Stimulated activated CD4-positive, alpha-beta T cell treated with anti-CD3 and anti-CD28 coated beads, Interleukin-2, amount 100 ng/mL, for 4 hours (primary cell): ENCODE results near the gene CATSPERB.
"Not testable (repeated sequence)": the region's sequence is repeated elsewhere in the genome, so short reads cannot be mapped to it uniquely, and the experiment has no call there.

Experiments used
- DNase-seq: peaks from one replicate; pipeline ENCODE4 v3.0.0-alpha.2; 2020; ENCODE audit warnings: low read depth

CATSPERB gene

DNA sequence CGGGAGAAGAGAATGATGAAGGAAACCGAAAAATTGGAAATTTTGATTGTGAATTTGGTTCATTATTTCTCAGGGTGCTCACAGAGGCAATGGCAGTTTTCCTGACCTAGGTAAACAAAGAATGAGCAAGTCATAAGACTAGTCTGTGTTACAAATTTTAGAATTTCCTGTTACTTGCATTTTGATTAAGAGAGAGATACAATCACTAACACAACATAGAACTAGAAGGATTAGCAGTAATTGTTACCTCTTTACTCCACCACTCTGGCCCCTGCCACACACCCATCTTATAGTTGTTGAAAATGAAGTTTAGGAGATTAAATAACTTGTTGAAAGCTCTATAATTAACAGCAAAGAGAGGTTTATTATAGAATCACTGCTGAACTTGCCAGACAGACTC, 62.0 kb downstream of the CATSPERB start:
- no peak for DNase-seq

DNA sequence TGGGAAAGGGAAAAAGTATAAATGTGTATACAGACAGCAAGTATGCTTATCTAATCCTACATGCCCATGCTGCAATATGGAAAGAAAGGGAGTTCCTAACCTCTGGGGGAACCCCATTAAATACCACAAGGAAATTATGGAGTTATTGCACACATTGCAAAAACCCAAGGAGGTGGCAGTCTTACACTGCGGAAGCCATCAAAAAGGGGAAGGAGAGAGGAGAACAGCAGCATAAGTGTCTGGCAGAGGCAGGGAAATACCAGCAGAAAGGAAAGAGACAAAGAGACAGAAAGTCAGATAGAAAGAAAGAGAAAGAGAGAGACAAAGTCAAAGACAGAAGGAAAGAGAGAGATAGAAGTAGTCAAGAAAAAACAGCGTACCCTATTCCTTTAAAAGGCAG, 64.8 kb downstream of the CATSPERB start:
- not testable (repeated sequence) for DNase-seq

DNA sequence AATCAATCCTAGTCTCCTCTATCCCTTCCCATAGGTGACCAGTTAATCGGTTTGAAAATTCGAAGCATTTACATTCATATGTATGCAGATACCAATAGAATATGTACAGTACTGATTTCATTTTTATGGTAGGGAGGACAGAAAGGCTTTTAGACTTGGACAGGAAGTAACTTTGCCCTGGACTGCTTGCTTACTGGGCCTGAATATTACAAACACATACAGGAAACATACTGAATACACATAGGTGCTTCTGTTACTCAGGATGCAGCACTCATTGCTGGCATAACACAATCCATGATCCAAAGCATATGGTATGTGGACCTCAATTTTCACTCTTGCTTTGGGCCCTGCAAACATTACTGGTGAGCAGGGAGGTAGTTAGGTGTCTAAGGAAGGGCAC, 71.1 kb downstream of the CATSPERB start:
- DNase-seq: no peak

DNA sequence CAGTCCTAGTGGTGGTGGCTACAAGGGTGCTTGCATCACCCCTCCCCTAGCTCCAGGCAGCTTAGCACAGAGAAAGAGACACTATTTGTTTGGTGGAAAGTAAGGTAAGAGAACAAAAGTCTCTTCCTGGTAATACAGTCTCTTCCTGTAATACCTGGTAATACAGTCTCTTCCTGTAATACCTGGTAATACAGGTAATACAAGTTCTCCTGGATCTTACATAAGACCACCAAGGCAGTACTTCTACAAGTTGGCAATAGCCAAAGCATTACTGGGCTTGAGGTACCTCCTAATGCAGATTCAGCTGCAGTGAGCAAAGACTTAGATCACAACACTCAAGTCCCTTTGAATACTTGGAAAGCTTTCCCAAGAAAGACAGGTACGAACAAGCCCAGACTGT, 77.0 kb downstream of the CATSPERB start:
- no peak for DNase-seq

DNA sequence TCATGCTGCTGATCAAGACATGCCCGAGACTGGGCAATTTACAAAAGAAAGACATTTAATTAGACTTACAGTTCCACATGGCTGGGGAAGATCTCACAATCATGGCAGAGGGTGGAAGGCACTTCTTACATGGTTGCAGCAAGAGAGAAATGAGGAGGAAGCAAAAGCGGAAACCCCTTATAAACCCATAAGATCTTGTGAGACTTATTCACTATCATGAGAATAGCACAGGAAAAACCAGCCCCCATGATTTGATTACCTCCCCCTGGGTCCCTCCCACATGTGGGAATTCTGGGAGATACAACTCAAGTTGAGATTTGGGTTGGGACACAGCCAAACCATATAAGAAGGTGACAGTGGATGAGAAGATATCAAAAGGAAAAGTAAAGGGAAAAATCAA, 78.4 kb downstream of the CATSPERB start:
- no peak for DNase-seq

DNA sequence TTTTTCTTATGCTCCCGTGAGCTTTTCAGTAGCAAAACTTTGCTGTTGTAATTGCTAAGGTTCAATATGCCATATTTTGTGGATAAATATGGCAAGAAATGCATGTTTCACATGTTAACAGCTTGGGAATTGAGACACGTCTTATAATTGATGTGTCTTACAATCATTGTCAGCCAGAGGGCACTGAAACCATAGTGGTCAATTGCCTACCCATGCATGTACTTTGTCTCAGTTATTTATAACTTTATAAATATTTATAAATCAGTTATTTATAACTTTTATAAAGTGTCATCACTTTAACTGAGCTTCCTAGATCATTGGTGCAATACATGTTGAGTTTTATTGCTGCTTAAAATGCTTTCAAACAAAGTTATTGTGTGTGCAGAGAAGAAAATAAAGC, 82.0 kb downstream of the CATSPERB start:
- no peak for DNase-seq

DNA sequence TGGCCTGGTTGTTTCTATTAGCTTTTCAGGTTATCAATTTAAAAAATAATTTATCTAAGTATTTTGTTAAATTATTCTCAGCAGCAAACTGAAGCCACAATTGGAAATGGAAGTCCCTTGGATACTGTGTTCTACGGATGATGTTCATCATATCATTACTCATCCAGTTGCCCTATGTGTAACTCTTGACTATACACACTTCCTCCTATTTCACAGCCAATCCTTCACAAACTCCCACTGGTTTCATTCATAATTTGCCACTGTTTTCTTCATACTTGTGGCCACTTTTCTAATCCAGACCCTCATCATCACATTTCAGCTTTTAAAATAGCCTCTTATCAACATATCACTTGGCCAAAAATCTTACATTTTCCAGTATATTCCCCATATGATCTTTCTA, 84.0 kb downstream of the CATSPERB start:
- no peak for DNase-seq

DNA sequence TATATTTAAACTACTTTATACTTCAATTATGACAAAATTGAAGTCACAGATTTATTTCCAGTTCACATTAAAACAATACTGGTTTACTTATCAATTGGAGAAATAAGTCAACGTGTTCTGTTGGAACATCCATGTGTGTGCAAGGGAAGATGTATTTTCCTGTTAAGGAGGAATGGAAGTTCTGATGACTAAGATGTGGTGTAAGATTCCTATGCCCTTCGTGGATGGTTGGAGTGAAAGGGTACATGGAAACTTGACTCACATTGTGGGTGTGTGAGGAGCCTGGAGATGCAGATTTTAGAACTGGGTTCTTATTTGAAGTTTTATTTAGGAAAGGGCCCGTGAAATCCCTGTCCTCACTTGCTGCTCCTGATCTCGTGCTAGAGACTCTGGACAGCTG, 95.3 kb downstream of the CATSPERB start:
- no peak for DNase-seq

DNA sequence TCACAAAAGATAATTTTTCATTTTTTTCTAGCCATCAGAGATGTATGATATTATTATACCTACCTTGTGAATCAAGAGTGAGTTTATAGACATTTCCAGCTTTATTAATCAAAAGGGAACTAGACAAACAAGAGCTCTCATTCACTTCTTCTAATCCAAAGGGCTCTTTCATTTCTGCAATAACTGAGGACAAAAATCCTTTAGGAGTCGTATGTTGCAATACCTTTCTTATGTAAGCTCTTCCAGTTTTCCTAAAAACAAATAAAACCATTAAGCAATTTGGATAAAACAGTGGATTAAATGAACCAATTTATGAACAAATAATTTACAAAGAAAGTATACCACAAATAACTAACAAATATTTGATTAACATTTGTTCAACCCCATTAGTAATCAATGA, 107.1 kb downstream of the CATSPERB start:
- no peak for DNase-seq

DNA sequence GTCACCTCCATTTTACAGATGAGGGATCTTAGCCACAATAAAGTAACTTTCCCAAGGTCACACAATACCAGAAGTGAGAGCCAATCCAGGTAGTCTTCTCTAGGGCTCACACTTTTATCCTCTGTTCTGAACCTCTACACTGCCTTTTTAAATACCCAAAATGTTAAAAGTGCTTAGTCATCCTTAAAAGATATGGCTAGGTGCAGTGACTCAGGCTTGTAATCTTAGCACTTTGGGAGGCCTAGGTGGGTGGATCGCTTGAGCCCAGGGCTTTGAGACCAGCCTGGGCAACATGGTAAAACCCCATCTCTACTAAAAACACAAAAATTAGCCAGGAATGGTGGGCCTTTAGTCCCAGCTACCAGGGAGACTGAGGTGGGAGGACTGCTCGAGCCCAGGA, 117.7 kb downstream of the CATSPERB start:
- DNase-seq: no peak

DNA sequence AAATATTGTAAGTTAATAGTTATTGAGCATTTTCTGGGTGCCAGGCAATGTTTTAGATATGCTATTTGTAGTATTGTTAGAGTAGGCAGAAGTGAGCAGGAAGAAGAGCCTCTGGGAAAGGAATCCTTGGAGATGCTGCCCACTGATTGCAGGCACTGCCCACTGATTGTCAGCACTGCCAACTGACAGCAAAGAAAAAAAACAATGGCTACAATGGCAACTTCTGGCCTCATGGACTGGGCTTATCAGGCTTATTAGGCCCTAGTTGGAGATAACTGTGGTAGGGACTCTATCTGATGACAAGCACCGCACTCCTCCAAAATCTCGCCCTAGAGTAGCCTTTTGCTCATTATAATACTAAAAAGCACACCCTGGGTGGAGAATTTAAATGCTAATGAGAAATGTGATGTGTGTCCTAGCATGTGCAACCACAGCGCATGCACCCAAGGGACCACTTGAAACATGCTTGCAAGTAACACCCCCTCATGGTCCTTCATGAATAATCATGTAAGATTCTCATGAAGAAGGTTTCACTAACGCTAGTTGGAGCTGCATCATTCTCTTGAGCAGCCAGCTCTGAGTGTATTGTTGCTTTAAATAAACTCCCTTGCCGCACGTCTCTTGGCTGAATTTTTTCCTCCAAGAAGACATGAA, 118.3 kb downstream of the CATSPERB start:
- DNase-seq: no peak

DNA sequence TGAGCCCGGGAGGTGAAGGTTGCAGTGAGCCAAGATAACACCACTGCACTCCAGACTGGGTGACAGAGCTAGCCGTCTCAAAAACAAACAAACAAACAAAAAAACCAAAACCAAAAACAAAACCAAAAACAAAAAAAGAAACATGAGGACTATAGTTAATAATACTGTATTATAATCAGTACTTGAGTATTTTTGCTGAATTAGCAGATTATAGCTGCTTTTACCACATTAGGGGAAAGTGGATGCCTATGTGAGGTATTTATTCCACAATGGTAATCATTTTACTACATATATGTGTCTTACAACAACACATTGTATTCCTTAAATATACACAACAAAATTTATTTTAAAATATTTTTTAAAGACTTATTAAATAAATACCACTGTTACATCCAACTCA, 120.4 kb downstream of the CATSPERB start:
- no peak for DNase-seq

DNA sequence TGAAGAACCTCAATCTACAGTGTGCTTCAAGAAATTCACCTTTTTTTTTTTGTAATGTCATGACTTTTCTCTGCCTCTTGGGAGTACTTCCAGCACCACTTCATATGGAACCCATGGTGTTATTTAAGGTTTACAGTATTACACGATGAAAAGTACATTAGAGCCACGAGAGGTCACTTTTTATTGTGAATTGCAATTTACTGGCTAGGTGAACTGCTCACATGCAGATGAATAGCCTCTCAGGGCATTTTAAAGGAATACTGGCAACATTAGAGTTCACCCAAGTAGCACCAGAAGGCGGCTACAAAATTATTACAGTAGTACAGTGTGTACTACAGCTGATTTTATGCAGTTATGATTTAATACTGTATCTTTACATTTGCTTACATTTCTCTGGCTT, 122.7 kb downstream of the CATSPERB start:
- DNase-seq: no peak

DNA sequence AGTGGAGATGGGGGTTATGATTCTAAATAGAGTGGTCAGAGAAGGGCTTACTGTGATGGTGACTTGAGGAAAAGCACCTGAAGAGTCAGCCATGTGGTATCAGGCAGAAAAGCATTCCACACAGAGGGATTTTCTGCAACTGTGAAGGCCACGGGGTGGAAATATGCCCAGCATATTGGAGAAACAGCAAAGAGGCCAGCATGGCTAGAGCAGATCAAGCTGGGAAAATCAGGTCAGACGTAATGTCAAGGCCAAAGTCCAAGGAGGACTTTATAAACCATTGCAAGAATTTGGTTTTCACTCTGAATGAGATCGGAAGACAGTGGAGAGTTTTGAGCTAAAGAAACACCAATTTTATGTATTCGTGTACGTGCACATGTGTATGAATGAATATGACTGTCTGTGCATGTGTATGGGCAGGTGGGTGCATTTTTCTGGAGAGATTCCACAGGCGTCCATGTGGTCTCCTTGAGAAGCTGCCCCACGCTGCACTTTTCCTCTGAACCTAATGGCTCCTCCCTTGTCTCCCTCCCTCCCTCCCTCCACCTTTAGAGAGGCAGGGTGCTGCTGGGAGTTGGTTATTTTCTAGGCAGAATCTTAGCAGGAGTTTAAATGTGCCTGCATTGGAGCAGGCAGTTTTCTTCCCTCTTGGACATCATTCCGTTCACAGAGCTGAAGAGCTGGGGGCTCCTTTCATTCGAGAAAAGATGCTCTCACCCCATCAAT, 124.4 kb downstream of the CATSPERB start:
- DNase-seq: no peak

DNA sequence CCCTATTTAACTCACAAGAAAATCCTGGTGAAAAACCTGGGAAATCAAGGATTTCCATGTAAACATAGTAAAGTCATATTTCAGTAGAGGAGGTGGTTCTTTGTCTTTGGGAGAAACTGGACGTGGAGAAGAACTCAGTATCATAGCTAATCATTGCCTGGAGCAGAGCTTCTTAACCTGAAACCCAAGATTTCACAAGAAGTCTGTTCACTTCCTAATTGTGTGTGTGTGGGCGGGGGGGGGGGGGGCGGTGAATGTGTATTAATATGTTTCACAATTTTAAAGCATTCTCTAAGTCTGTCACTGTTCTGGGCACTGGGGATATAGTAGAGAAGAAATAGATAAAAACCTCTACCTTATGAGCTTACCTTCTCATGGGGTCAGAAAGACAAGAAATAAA, 125.0 kb downstream of the CATSPERB start:
- DNase-seq: no peak

DNA sequence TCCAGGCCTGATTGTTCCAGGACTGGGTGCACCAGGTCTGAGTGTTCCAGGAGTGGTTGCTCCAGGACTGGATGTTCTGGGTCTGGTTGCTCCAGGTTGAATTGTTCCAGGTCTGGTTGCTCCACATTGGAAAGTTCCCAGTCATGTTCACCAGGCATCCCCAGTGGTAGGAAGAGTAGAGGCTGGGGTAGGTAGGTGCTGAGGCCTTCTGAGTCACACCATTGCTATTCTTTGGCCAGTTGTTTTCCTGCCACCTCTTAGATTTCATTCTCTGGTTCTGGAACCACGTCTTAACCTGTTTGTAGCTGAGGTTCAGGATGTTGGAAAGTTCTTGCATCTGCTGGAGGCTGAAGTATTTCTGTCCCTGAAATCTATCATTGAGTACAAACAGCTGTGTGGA, 127.3 kb downstream of the CATSPERB start:
- DNase-seq: not testable (repeated sequence)

DNA sequence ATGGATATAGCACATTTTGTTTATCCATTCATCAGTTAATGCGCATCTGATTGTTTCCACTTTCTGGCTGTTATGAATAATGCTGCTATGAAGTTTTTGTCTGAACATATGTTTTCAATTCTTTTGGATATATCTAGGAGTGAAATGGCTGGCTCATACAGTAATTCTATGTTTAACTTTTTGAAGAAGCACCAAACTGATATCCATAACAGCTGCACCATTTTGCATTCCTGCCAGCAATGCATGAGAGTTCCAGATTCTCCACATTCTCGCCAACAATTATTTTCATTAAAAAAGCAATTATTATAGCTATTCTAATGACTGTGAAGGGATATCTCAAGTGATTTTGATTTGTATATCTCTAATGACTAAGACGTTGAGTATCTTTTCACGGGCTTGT, 131.9 kb downstream of the CATSPERB start:
- DNase-seq: no peak

DNA sequence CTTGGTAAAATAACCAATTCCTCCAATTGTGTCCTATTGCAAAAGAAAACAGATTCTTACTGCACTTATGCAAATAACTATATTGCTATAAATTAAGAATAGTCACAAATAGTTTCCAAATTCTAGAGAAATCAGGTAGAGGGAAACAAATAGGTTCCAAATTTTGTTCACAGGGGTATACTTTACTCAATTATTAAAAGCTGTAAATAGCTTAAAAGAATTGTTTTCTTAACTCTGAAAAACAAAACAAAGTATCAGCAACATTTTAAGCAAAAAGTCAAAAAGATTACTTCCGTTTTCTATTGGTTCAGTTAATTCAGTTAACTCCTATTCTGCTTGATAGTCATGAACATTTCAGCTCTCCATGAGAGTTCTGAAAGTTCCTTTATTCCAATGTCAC, 136.2 kb downstream of the CATSPERB start:
- no peak for DNase-seq

DNA sequence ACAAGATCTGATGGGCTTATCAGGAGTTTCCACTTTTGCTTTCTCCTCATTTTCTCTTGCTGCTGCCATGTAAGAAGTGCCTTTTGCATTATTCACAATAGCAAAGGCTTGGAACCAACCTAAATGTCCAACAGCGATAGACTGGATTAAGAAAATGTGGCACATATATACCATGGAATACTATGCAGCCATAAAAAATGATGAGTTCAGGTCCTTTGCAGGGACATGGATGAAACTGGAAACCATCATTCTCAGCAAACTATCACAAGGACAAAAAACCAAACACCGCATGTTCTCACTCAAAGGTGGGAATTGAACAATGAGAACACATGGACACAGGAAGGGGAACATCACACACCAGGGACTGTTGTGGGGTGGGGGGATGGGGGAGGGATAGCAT, 137.9 kb downstream of the CATSPERB start:
- DNase-seq: not testable (repeated sequence)

DNA sequence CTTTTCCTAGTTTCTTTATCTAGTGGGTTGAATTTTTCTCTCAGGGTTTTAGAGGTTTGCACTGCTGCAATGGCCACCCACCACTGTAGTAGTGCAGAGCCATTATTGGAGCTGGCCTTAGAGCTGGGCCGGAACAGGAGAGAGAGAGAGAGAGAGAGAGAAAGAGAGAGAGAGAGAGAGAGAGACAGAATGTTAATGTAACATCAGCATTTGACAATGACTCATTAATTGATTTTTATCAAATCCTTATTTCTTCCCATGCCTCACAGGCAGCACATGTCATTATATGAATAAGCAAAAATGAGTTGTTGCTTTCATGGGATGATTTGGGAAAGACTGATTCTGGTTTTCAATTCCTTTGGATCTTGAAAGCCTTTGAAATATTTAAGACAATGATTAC, 145.5 kb downstream of the CATSPERB start:
- no peak for DNase-seq

DNA sequence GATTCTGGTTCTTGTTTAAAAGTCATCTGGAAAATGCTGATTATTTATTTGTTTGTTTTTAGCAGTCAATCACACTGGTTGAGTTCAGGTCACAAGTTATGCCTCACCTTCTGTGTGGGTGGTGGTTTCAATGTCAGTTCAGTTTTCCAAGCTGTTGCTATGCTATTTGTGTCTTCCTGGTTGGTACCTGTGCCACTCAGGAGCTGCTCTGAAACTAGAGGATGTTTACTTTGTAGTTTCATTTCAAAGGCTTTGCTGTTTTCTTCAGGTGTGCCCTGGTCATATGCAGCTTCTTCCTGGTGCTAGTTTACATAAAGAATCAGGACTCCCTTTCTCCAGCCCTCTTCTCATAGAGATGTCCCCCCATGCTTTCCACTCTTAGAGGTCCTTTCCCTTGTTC, 146.0 kb downstream of the CATSPERB start:
- DNase-seq: no peak

DNA sequence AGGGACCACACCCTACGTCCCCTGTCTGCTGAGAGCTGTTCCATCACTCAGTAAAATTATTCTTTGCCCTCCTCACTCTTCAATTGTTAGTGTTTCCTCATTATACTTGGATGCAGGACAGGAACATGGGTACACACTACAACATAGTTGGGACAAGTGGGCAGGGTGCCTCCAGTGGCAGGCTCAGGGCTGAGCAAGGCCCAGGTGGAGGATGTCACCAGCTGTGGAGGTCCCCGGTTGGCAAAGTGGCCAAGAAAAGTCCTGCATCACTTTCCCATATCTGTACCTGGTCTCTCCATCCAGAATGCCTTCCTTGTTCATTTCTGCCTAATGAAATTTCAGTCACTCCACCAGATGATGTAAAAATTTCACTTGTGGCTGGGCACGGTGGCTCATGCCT, 149.1 kb downstream of the CATSPERB start:
- no peak for DNase-seq

DNA sequence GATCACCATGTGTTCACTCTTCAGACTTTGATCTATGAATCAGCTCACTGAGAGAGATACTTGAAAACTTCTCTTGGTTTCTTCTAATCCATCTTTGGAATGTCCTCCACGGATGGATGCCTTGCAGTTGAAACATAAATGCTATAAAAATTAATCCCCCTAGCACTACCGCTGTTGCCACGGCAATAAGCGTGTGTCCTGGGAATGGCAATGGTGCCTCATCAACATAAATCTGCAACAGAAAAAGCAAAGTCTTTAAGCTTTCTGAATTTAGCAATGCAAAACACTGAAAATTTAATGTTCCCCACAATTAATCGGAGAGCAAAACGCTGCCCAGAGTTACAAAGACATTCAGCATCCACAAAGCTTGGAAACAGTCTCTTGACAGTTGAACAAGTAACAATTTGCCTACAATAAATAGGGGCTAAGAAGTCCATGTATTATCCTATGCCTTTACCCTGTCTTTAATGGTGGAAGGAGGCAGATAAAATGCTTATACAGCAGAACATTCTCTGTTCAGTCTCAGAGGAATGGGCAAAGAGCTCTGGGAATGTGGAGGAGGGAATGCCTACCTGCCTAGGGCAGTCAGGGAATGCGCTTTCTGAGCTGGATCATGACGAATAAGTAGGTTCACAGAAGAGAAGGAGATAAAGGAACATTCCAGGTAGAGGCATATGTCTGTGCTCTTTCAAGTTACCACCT, 150.9 kb downstream of the CATSPERB start:
- DNase-seq: no peak
